Testis (tissue), 2 donors: ENCODE data around the gene DGCR6L.
"Not testable (repeated sequence)": the region's sequence is repeated elsewhere in the genome, so short reads cannot be mapped to it uniquely, and the experiment has no call there.

Source experiments
- POLR2A ChIP-seq: fragments of 450-650 bp; IDR thresholded peaks from one replicate; pipeline ENCODE4 v1.6.1; 2017; ENCODE audit warnings: antibody characterized with exemption, mild to moderate bottlenecking, moderate library complexity
- TF ChIP-seq, protein P1 (sequence below), 3 experiments: fragments of 450-650 bp in 2 of 3; fragments of 200-600 bp in 1 of 3; sonication (generic) in 1 of 3; IDR thresholded peaks; one replicate each; pipeline ENCODE4 v1.5.1; 2016 to 2019; ENCODE audit warnings: antibody characterized with exemption in 3 of 3, mild to moderate bottlenecking in 2 of 3, moderate library complexity in 1 of 3

DNA sequence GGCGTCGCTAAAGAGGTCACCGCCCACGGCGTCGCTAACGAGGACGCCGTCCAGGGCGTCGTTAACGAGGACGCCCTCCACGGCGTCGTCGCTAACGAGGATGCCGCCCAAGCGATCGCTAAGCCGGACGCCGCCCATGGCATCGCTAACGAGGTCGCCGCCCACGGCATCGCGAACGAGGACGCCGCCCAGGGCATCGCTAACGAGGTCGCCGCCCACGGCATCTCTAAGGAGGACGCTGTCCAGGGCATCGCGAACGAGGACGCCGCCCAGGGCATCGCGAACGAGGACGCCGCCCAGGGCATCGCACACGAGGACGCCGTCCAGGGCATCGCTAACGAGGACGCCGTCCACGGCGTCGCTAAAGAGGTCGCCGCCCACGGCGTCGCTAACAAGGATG is 37.0 kb upstream of the DGCR6L start:
- not testable (repeated sequence) for TF ChIP-seq POLR2A
- TF ChIP-seq, protein P1, sequence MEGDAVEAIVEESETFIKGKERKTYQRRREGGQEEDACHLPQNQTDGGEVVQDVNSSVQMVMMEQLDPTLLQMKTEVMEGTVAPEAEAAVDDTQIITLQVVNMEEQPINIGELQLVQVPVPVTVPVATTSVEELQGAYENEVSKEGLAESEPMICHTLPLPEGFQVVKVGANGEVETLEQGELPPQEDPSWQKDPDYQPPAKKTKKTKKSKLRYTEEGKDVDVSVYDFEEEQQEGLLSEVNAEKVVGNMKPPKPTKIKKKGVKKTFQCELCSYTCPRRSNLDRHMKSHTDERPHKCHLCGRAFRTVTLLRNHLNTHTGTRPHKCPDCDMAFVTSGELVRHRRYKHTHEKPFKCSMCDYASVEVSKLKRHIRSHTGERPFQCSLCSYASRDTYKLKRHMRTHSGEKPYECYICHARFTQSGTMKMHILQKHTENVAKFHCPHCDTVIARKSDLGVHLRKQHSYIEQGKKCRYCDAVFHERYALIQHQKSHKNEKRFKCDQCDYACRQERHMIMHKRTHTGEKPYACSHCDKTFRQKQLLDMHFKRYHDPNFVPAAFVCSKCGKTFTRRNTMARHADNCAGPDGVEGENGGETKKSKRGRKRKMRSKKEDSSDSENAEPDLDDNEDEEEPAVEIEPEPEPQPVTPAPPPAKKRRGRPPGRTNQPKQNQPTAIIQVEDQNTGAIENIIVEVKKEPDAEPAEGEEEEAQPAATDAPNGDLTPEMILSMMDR (IDR thresholded peaks at IDR 0.05): not testable (repeated sequence)
